Type B pancreatic cell (in vitro differentiated cells): ENCODE measurements around the gene MFSD6. TPM values are rescaled to one million over a fixed set of nuclear protein-coding genes. Genes with fewer than 3 reads are reported as not detected.
A peak's percentile ranks its signal among the peaks of the same experiment; 100 is the strongest.

Experiments used
- DNase-seq: peaks from one replicate; pipeline ENCODE4 v3.0.0; 2021; ENCODE audit warnings: mixed read lengths; ENCODE audit not compliant: unreplicated experiment; ENCODE audit errors: extremely low spot score
- H3K27ac Mint-ChIP-seq: 2 replicates; pipeline ENCODE4 v1.8.0; 2021; ENCODE audit warnings: mild to moderate bottlenecking, mixed read lengths
- H3K27me3 Mint-ChIP-seq: 2 replicates; pipeline ENCODE4 v1.8.0; 2021; ENCODE audit warnings: mixed read lengths
- H3K36me3 Mint-ChIP-seq: 2 replicates; pipeline ENCODE4 v1.8.0; 2021; ENCODE audit warnings: mixed read lengths
- H3K4me1 Mint-ChIP-seq: one replicate; pipeline ENCODE4 v1.8.0; 2021; ENCODE audit warnings: mixed read lengths; ENCODE audit not compliant: unreplicated experiment
- H3K4me3 Mint-ChIP-seq: 2 replicates; pipeline ENCODE4 v1.8.0; 2021; ENCODE audit warnings: mild to moderate bottlenecking, mixed read lengths
- H3K9me3 Mint-ChIP-seq: 2 replicates; pipeline ENCODE4 v1.8.0; 2021; ENCODE audit warnings: mixed read lengths
- CTCF ChIP-seq: fragments of 200-600 bp; sonication (generic); conservative IDR thresholded peaks from 2 replicates; pipeline ENCODE4 v1.5.0; 2021; ENCODE audit warnings: antibody characterized with exemption, mild to moderate bottlenecking
- total RNA-seq: library from RNA; stranded (reverse); gene quantifications from 2 replicates; pipeline ENCODE4 v1.2.1, GENCODE V29; 2021; ENCODE audit warnings: low replicate concordance

MFSD6 gene
- total RNA-seq, 1 donor from 2014 or later = 15.2 TPM

- no peaks in the 10 kb centered on the region for H3K36me3 Mint-ChIP-seq
- TF ChIP-seq CTCF = peak; percentile 60
- H3K27me3 Mint-ChIP-seq = peaks cover 3% of the 10 kb centered on the region
- H3K4me1 Mint-ChIP-seq = no peaks in the 10 kb centered on the region
- H3K27ac Mint-ChIP-seq = no peak overlapping the region
- no peak for DNase-seq
- no peaks in the 10 kb centered on the region for H3K9me3 Mint-ChIP-seq
- no peak overlapping the region for H3K4me3 Mint-ChIP-seq
These were observed 25.3 kb upstream of the MFSD6 start for GRCh38 chr2:190382851-190383250.

DNA sequence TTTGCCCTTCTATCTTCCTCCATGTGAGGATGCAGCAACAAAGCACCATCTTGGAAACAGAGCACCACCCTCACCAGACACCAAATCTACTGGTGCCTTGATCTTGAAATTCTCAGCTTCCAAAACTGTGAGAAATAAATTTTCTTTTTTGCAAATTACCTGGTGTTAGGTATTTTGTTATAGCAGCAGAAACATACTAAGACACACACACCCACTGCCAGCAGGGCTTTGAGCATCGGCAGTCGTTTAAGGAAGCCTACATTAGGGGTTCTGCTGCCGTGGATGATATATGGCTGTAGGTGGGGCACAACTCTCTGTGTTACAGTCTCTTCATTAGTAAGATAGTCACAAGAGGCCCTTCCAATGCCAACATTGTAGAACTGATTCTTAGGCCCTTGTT is 20.7 kb upstream of the MFSD6 start:
- Mint-ChIP-seq H3K27me3 (peaks cover 7% of the 10 kb centered on the region), H3K4me3 (no peak overlapping the region), H3K27ac (no peak overlapping the region), H3K9me3 (no peaks in the 10 kb centered on the region), H3K4me1 (no peaks in the 10 kb centered on the region), H3K36me3 (no peaks in the 10 kb centered on the region)
- DNase-seq = no peak
- no peak for TF ChIP-seq CTCF

GRCh38 chr2:190396271-190396670 is 11.9 kb upstream of the MFSD6 start:
- Mint-ChIP-seq H3K27ac (no peak overlapping the region), H3K4me3 (no peak overlapping the region), H3K9me3 (no peaks in the 10 kb centered on the region), H3K36me3 (no peaks in the 10 kb centered on the region), H3K4me1 (no peaks in the 10 kb centered on the region), H3K27me3 (peaks cover 9% of the 10 kb centered on the region)
- no peak for DNase-seq
- TF ChIP-seq CTCF = no peak

GRCh38 chr2:190402986-190403603 is 5.1 kb upstream of the MFSD6 start:
- H3K27me3 Mint-ChIP-seq = no peaks in the 10 kb centered on the region
- no peaks in the 10 kb centered on the region for H3K9me3 Mint-ChIP-seq
- no peaks in the 10 kb centered on the region for H3K4me1 Mint-ChIP-seq
- no peaks in the 10 kb centered on the region for H3K36me3 Mint-ChIP-seq
- H3K27ac Mint-ChIP-seq = no peak overlapping the region
- DNase-seq = no peak
- TF ChIP-seq CTCF = no peak
- H3K4me3 Mint-ChIP-seq = no peak overlapping the region

DNA sequence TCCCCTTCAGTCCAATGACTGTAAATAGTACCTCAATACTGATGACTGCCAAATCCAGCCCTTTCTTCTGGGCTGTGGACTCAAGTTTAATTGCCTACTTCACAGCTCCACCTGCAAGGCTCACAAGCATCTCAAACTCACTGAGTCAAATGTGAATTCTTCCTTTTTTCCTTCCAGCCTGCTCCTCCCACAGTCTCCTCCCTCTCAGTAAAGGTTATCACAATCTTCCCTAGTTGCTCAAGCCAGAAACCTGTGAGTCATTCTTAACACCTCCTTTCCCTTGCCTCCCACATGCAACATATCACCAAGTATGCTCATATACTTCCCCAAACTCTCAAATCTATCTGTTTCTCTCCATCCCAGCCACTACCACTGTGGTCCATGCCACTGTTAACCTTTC is 3.7 kb upstream of the MFSD6 start:
- Mint-ChIP-seq H3K4me3 (no peak overlapping the region), H3K9me3 (no peaks in the 10 kb centered on the region), H3K4me1 (no peaks in the 10 kb centered on the region), H3K27ac (no peak overlapping the region), H3K27me3 (peaks cover 7% of the 10 kb centered on the region), H3K36me3 (no peaks in the 10 kb centered on the region)
- DNase-seq = no peak
- TF ChIP-seq CTCF = no peak

- Mint-ChIP-seq H3K27ac (no peak overlapping the region), H3K4me3 (no peak overlapping the region), H3K9me3 (no peaks in the 10 kb centered on the region), H3K4me1 (no peaks in the 10 kb centered on the region), H3K27me3 (peaks cover 13% of the 10 kb centered on the region), H3K36me3 (no peaks in the 10 kb centered on the region)
- DNase-seq = no peak
- TF ChIP-seq CTCF = no peak
These were observed 3.1 kb upstream of the MFSD6 start for GRCh38 chr2:190405070-190405469.
